GM18520 (cell line): ENCODE measurements around the gene TIAM1.

Source experiments
- ATAC-seq: cut with Tn5 transposase; IDR thresholded peaks from one replicate; pipeline ENCODE4 v1.9.1; 2021; ENCODE audit not compliant: unreplicated experiment

The TIAM1 gene

GRCh38 chr21:31103571-31104265, 240.3 kb downstream of the TIAM1 start:
- ATAC-seq: no peak

DNA sequence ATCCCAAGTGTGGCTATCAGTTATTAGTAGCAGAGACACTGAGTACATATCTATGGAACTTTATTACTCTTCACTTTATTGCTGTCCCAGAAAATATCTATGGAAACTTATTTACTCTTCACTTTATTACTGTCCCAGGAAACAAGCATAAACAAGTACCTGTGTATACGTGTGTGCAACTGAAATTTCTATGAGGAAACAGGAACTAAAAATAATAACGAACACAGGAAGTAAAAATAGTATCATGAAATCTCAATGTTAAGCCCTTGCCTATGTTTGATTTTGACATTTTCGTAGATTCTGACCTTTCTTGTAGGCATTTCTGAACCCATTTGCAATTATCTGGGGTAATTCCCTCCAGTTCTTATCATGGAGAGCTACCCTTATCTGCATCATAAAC, 240.9 kb downstream of the TIAM1 start:
- ATAC-seq: no peak

- no peak for ATAC-seq
Observed at GRCh38 chr21:31099122-31099521, 244.9 kb downstream of the TIAM1 start.

DNA sequence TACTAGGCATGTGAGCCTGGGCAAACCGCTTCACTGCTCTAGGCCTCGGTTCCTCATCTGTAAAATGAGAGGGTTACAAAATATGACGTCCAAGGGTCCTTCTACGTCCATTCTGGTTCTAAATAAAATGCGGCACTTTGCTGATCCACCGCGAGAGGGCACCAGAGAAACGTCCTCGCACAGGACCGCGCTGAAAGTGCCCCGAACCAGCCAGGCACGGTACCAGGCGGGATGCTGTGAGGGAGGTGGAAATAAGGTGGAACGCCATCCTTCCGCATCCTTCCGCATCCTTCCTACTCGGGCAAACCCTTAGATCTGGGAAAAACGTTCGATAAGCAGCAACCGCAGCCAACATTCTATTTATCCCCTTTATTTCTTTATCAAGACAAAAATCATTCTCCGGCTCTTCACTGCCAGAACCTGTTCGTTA, 245.5 kb downstream of the TIAM1 start:
- no peak for ATAC-seq

GRCh38 chr21:31092832-31093625, 251.0 kb downstream of the TIAM1 start:
- no peak for ATAC-seq

GRCh38 chr21:31090376-31090775, 253.7 kb downstream of the TIAM1 start:
- ATAC-seq: no peak

DNA sequence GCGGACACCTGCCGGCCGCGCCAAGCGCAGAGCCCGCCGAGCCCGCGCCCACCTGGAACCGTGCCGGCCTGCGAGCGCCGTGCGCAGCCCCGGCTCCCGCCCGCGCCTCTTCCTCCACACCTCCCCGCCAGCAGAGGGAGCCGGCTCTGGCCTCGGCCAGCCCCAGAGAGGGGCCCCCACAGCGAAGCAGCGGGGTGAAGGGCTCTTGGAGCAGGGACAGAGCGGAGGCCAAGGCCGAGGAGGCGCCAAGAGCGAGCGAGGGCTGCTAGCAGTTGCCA, 255.6 kb downstream of the TIAM1 start:
- ATAC-seq: no peak

DNA sequence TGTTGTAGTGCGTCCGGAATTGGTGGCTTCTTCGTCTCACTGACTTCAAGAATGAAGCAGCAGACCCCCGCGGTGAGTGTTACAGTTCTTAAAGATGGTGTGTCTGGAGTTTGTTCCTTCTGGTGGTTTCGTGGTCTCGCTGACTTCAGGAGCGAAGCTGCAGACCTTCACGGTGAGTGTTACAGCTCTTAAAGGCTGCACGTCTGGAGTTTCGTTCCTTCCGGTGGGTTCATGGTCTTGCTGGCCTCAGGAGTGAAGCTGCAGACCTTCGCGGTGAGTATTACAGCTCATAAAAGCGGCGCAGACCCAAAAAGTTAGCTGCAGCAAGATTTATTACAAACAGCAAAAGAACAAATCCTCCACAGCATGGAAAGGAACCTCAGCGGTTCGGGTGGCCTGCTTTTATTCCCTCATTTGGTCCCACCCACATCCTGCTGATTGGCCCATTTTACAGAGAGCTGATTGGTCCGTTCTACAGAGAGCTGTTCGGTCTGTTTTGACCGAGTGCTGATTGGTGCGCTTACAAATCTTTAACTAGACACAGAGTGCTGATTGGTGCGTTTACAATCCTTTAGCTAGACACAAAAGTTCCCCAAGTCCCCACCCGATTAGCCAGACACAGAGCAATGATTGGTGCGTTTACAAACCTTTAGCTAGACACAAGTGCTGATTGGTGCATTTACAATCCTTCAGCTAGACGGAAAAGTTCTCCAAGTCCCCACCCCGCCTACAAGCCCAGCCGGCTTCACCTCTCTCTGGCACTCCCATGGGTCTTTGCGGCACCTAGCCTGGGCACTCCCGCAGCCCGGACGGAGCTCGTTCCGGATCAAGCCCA, 256.2 kb downstream of the TIAM1 start:
- no peak for ATAC-seq

GRCh38 chr21:31084689-31085088, 259.4 kb downstream of the TIAM1 start:
- no peak for ATAC-seq

DNA sequence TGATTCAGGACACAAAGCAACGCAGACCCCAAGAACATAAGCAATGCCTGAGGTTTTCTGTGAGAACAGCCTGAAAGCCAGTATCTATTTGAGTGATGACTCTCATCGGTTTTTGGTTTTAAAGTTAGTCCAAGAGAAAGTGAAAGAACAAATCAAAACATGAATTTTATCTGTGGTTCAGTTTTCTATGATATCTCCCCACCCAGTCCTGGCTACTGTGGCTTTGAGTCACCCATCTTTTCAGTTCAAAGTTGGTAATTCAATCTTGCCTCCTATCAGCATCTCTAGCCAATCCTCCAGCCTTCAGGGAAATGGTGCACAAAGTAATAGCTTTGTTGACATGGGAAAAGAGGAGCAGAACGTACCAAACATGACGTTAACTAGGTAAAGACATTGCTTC, 265.3 kb downstream of the TIAM1 start:
- peak; percentile 79 for ATAC-seq

GRCh38 chr21:31078216-31078615, 265.8 kb downstream of the TIAM1 start:
- peak; percentile 11 for ATAC-seq

GRCh38 chr21:31075848-31076247, 268.2 kb downstream of the TIAM1 start:
- ATAC-seq: no peak

DNA sequence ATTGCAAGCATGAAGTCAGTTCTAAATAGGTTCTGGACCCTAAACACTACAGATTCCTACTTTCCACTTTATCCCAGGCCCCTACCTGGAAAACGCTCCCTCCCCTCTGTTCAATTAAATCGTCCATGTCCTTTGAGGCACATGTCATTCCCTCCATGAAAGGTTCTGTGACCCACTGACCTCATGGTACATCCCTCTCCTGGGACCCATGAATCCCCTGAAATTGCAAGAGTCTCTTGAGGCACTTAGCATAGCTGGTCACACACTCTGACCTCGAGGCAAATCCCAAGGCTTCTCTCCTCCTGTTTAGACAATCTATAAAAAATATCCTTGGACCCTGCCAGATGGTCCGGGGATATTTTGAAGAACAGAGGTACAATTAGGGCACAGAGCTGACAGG, 271.5 kb downstream of the TIAM1 start:
- no peak for ATAC-seq
